GM23338 (cell line): ENCODE data around the gene DDX49.

Experiments
- CREB1 ChIP-seq: fragments of 250-450 bp; sonication (Bioruptor Pico); IDR thresholded peaks from 2 replicates; pipeline ENCODE4 v1.5.0; 2020; ENCODE audit warnings: low read depth, mild to moderate bottlenecking, moderate library complexity
- EZH2 ChIP-seq: fragments of 200-600 bp; sonication (generic); IDR thresholded peaks from one replicate; pipeline ENCODE4 v1.8.0; 2017; ENCODE audit warnings: antibody characterized with exemption, mild to moderate bottlenecking, low read depth; ENCODE audit not compliant: unreplicated experiment
- EZH2phosphoT487 ChIP-seq: fragments of 200-600 bp; sonication (generic); IDR thresholded peaks from one replicate; pipeline ENCODE4 v1.8.1; 2018; ENCODE audit warnings: antibody characterized with exemption; ENCODE audit not compliant: unreplicated experiment
- JUNB ChIP-seq: IDR thresholded peaks from one replicate; pipeline ENCODE4 v1.6.1; 2016; ENCODE audit warnings: antibody characterized with exemption; ENCODE audit not compliant: unreplicated experiment
- NANOG ChIP-seq: IDR thresholded peaks from 2 replicates; pipeline ENCODE4 v1.6.1; 2016; ENCODE audit warnings: antibody characterized with exemption, borderline replicate concordance
- POLR2AphosphoS5 ChIP-seq: IDR thresholded peaks from 2 replicates; pipeline ENCODE4 v1.6.1; 2016; ENCODE audit warnings: antibody characterized with exemption, low read depth
- STAT1 ChIP-seq: IDR thresholded peaks from one replicate; pipeline ENCODE4 v1.6.1; 2016; ENCODE audit warnings: antibody characterized with exemption; ENCODE audit not compliant: unreplicated experiment
- ZNF114 ChIP-seq: fragments of 250-450 bp; sonication (Bioruptor Pico); IDR thresholded peaks from 2 replicates; pipeline ENCODE4 v1.5.0; 2020; ENCODE audit warnings: mild to moderate bottlenecking, moderate library complexity
- ZNF331 ChIP-seq: fragments of 250-450 bp; sonication (Bioruptor Pico); IDR thresholded peaks from 2 replicates; pipeline ENCODE4 v1.5.0; 2020; ENCODE audit warnings: low read depth, mild to moderate bottlenecking, moderate library complexity
- TF ChIP-seq, protein P1 (sequence below), 2 experiments: fragments of 200-600 bp in 1 of 2; sonication (generic) in 1 of 2; conservative IDR thresholded peaks; 2 replicates each; pipeline versions ENCODE4 v1.5.1 to v1.6.1; 2016 to 2017; ENCODE audit warnings: antibody characterized with exemption in 2 of 2, low read depth in 2 of 2, mild to moderate bottlenecking in 2 of 2, moderate library complexity in 1 of 2
- TF ChIP-seq, protein P2 (sequence below): IDR thresholded peaks from one replicate; pipeline ENCODE4 v1.6.1; 2018; ENCODE audit warnings: antibody characterized with exemption; ENCODE audit not compliant: unreplicated experiment
- TF ChIP-seq, protein P3 (sequence below): IDR thresholded peaks from 2 replicates; pipeline ENCODE4 v1.6.1; 2016; ENCODE audit warnings: antibody characterized with exemption
- TF ChIP-seq, protein P4 (sequence below): fragments of 250-450 bp; sonication (Bioruptor Pico); IDR thresholded peaks from 2 replicates; pipeline ENCODE4 v1.5.0; 2020; ENCODE audit warnings: mild to moderate bottlenecking, moderate library complexity

DNA sequence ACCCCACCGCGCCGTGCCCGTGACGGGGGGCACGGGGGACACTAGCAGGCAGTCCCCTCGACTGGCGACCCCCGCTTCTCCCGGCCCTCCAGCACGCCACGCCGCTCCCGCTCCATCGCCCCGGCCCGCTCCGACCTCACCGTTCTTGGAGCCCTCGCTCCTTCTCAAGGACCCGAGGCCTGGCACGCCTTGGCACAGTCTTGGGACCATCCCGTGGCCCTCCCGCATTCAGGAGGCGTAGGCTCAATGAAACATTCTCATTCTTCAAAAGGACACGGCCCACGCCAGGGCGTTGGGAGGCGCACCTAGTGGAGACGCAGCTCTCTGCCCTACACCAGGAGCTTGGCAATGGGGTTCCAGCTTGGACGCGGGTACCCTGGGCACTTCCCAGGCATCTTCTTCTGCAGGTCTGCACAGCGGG, 23.1 kb upstream of the DDX49 start:
- no peak for TF ChIP-seq EZH2
- TF ChIP-seq, protein P1, sequence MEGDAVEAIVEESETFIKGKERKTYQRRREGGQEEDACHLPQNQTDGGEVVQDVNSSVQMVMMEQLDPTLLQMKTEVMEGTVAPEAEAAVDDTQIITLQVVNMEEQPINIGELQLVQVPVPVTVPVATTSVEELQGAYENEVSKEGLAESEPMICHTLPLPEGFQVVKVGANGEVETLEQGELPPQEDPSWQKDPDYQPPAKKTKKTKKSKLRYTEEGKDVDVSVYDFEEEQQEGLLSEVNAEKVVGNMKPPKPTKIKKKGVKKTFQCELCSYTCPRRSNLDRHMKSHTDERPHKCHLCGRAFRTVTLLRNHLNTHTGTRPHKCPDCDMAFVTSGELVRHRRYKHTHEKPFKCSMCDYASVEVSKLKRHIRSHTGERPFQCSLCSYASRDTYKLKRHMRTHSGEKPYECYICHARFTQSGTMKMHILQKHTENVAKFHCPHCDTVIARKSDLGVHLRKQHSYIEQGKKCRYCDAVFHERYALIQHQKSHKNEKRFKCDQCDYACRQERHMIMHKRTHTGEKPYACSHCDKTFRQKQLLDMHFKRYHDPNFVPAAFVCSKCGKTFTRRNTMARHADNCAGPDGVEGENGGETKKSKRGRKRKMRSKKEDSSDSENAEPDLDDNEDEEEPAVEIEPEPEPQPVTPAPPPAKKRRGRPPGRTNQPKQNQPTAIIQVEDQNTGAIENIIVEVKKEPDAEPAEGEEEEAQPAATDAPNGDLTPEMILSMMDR (conservative IDR thresholded peaks at IDR 0.05; ENCODE audit: low read depth in 2 of 2): no peak
- TF ChIP-seq, protein P2, sequence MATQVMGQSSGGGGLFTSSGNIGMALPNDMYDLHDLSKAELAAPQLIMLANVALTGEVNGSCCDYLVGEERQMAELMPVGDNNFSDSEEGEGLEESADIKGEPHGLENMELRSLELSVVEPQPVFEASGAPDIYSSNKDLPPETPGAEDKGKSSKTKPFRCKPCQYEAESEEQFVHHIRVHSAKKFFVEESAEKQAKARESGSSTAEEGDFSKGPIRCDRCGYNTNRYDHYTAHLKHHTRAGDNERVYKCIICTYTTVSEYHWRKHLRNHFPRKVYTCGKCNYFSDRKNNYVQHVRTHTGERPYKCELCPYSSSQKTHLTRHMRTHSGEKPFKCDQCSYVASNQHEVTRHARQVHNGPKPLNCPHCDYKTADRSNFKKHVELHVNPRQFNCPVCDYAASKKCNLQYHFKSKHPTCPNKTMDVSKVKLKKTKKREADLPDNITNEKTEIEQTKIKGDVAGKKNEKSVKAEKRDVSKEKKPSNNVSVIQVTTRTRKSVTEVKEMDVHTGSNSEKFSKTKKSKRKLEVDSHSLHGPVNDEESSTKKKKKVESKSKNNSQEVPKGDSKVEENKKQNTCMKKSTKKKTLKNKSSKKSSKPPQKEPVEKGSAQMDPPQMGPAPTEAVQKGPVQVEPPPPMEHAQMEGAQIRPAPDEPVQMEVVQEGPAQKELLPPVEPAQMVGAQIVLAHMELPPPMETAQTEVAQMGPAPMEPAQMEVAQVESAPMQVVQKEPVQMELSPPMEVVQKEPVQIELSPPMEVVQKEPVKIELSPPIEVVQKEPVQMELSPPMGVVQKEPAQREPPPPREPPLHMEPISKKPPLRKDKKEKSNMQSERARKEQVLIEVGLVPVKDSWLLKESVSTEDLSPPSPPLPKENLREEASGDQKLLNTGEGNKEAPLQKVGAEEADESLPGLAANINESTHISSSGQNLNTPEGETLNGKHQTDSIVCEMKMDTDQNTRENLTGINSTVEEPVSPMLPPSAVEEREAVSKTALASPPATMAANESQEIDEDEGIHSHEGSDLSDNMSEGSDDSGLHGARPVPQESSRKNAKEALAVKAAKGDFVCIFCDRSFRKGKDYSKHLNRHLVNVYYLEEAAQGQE: no peak
- no peak for TF ChIP-seq JUNB
- TF ChIP-seq EZH2phosphoT487: no peak
- no peak for TF ChIP-seq POLR2AphosphoS5
- TF ChIP-seq CREB1 (CRISPR knock-in tag): no peak
- no peak for TF ChIP-seq STAT1
- TF ChIP-seq, protein P3, sequence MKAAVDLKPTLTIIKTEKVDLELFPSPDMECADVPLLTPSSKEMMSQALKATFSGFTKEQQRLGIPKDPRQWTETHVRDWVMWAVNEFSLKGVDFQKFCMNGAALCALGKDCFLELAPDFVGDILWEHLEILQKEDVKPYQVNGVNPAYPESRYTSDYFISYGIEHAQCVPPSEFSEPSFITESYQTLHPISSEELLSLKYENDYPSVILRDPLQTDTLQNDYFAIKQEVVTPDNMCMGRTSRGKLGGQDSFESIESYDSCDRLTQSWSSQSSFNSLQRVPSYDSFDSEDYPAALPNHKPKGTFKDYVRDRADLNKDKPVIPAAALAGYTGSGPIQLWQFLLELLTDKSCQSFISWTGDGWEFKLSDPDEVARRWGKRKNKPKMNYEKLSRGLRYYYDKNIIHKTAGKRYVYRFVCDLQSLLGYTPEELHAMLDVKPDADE: no peak
- no peak for TF ChIP-seq ZNF331 (CRISPR knock-in tag)
- no peak for TF ChIP-seq NANOG
- TF ChIP-seq ZNF114 (CRISPR knock-in tag): no peak
- TF ChIP-seq, protein P4, sequence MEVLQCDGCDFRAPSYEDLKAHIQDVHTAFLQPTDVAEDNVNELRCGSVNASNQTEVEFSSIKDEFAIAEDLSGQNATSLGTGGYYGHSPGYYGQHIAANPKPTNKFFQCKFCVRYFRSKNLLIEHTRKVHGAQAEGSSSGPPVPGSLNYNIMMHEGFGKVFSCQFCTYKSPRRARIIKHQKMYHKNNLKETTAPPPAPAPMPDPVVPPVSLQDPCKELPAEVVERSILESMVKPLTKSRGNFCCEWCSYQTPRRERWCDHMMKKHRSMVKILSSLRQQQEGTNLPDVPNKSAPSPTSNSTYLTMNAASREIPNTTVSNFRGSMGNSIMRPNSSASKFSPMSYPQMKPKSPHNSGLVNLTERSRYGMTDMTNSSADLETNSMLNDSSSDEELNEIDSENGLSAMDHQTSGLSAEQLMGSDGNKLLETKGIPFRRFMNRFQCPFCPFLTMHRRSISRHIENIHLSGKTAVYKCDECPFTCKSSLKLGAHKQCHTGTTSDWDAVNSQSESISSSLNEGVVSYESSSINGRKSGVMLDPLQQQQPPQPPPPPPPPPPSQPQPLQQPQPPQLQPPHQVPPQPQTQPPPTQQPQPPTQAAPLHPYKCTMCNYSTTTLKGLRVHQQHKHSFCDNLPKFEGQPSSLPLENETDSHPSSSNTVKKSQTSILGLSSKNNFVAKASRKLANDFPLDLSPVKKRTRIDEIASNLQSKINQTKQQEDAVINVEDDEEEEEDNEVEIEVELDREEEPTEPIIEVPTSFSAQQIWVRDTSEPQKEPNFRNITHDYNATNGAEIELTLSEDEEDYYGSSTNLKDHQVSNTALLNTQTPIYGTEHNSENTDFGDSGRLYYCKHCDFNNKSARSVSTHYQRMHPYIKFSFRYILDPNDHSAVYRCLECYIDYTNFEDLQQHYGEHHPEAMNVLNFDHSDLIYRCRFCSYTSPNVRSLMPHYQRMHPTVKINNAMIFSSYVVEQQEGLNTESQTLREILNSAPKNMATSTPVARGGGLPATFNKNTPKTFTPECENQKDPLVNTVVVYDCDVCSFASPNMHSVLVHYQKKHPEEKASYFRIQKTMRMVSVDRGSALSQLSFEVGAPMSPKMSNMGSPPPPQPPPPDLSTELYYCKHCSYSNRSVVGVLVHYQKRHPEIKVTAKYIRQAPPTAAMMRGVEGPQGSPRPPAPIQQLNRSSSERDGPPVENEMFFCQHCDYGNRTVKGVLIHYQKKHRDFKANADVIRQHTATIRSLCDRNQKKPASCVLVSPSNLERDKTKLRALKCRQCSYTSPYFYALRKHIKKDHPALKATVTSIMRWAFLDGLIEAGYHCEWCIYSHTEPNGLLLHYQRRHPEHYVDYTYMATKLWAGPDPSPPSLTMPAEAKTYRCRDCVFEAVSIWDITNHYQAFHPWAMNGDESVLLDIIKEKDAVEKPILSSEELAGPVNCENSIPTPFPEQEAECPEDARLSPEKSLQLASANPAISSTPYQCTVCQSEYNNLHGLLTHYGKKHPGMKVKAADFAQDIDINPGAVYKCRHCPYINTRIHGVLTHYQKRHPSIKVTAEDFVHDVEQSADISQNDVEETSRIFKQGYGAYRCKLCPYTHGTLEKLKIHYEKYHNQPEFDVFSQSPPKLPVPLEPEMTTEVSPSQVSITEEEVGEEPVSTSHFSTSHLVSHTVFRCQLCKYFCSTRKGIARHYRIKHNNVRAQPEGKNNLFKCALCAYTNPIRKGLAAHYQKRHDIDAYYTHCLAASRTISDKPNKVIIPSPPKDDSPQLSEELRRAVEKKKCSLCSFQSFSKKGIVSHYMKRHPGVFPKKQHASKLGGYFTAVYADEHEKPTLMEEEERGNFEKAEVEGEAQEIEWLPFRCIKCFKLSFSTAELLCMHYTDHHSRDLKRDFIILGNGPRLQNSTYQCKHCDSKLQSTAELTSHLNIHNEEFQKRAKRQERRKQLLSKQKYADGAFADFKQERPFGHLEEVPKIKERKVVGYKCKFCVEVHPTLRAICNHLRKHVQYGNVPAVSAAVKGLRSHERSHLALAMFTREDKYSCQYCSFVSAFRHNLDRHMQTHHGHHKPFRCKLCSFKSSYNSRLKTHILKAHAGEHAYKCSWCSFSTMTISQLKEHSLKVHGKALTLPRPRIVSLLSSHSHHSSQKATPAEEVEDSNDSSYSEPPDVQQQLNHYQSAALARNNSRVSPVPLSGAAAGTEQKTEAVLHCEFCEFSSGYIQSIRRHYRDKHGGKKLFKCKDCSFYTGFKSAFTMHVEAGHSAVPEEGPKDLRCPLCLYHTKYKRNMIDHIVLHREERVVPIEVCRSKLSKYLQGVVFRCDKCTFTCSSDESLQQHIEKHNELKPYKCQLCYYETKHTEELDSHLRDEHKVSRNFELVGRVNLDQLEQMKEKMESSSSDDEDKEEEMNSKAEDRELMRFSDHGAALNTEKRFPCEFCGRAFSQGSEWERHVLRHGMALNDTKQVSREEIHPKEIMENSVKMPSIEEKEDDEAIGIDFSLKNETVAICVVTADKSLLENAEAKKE: no peak
